Measurements from ENCODE around the gene NPVF. TPM values are rescaled to one million over a fixed set of nuclear protein-coding genes. Genes with fewer than 3 reads are reported as not detected.

Gene NPVF
- total RNA-seq, 1 donor from 2014 or later: not detected

Other genes with a start within 250 kb of the NPVF start
- 42.7 and 43.8 TPM in 2 replicates for gene OSBPL3, start 248.3 kb downstream of the NPVF start, total RNA-seq
- 62.9 and 127 TPM in 2 replicates for gene CYCS, start 103.2 kb downstream of the NPVF start, total RNA-seq

Data from renal cortical epithelial cell (primary cell).